Ramos (cell line): ENCODE data around the gene ASIC4.

ENCODE experiments used
- in situ Hi-C: fragments of 300-500 bp; cut with MboI; formaldehyde crosslinking; loops from one replicate; pipeline ENCODE4 v1.14.3; 2022; ENCODE audit warnings: low sequenced_read_pairs; ENCODE audit not compliant: unreplicated experiment

ASIC4 gene

GRCh38 chr2:219511547-219512325, 2.5 kb upstream of the ASIC4 start:
- in situ Hi-C loops, result no loop called here

DNA sequence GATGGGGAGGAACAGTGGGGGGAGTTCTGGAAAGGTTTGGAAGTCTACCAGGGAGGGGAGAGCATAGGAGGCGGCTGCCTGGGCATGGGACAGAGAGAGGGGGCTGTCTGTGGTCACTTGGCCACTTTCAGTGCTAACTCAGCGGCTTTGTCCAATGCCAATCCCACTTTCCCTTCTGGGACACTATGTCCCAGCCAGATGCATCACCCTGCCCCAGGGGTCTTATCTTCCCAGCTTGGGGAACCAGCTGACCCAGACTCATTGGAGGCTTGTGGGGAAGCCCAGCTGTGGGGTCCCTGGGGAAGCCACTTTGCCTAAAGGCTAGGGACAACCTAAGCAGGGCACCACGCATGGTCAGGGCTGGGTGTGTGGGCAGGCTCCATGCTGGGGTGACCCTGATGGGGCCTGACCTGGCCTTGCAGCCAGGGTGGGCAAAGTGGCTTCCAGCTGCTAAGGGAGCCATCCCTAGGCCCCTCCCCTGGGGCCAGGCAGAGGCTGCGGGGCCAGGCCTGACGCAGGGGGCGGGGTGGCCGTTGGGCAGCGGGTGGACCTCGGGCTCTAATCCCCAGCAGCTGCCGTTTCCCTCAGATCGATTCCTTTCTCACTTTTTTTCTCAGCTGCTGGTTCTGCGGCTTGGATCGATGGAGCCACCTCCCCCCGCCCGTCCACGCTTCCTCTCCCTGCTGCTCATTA, 1.6 kb upstream of the ASIC4 start:
- in situ Hi-C loops, result no loop called here

GRCh38 chr2:219513787-219514186, 495 bp upstream of the ASIC4 start:
- in situ Hi-C loops, result no loop called here

- in situ Hi-C loops, result no loop called here
Measured at GRCh38 chr2:219514836-219515235, 554 bp downstream of the ASIC4 start.

GRCh38 chr2:219515874-219516629, 1.8 kb downstream of the ASIC4 start:
- in situ Hi-C loops, result no loop called here

GRCh38 chr2:219516888-219517287, 2.6 kb downstream of the ASIC4 start:
- in situ Hi-C loops, result no loop called here

GRCh38 chr2:219517954-219518778, 3.9 kb downstream of the ASIC4 start:
- in situ Hi-C loops, result no loop called here

DNA sequence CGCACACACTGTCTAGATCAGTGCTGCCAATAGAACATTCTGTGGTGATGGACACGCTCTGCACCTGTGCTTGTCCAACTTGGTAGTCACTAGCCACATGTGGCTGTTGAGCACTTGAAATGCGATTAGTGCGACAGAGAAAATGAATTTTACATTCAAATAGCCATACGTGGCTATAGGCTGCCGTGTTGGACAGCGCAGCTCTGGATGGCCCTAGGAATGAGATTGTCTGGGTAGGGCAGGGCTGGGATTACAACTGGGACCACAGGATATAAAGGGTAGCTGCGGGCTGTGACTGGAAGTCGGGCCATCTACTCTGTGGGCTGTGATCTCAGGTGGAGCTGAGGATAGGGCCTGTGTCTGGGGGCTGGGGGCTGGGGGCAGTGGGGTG, 5.2 kb downstream of the ASIC4 start:
- in situ Hi-C loops, result no loop called here

GRCh38 chr2:219520079-219520478, 5.8 kb downstream of the ASIC4 start:
- in situ Hi-C loops, result no loop called here

GRCh38 chr2:219521066-219521880, 7.0 kb downstream of the ASIC4 start:
- in situ Hi-C loops, result no loop called here

DNA sequence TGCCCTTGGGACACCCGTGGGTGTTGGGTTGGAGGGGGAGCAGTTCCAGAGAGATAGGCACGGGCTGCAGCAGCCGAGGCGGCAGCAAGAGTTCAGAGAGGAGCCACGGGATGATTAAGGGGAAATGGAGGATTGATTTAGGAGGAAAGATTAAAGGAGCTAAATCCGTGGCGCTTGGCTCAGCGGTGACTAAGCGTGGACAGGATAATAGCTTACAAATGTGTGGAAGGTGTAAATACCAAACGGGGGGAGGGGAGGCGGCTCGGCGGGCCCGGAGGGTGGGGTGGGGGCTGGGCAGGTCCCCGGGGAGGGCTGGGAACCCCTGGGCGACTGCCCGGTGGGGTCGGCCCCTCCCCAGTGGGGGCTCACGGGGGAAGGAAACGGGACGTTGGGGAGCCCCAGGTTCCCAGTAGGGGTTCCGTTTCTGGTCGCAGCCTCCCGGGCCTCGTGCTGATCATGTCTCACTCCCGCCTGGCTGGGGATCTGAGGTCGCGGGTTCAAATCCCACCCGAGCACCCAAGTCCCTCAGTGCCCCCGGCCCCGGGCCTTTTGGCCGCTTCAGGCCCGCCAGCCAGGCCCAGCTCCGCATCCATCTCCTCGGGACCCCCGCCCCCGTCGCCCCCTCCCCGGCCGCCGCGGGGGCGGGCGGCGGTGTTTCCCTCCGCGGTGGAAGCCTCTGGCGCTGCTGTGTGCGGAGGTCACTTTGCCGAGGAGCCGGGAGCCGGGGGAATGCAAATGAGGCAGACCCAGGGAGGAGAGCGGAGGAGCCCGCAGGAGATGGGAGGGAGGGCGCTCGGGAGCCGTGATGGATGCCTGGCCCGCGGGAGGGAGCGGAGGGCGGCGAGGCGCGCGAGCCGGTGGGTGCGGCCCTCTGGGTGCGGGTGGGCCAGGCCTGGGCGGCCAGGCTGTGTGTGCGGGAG, 8.1 kb downstream of the ASIC4 start:
- in situ Hi-C loops, result no loop called here

- in situ Hi-C loops, result no loop called here
Measured at GRCh38 chr2:219523031-219523671, 8.9 kb downstream of the ASIC4 start.

DNA sequence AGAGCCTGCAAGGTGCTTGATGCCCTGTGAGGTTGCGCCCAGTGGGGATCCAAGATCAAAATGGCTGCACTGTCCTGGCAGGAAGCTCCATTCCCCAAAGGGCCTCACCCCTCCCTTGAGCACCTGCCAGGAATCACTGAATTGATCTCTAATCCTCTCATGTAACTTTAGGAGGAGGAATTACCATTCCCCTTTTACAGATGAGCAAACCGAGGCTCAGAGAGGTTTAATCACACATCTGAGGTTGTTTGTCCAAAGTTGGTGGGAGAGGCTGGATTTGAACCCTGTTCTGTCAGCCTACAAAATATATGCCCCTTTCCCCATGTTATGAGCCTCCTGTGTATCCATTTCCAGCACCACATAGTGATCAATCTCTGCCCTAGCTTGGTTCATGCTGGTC, 10.5 kb downstream of the ASIC4 start:
- in situ Hi-C loops, result no loop called here

- in situ Hi-C loops, result no loop called here
Measured at GRCh38 chr2:219525533-219526232, 11.4 kb downstream of the ASIC4 start.

DNA sequence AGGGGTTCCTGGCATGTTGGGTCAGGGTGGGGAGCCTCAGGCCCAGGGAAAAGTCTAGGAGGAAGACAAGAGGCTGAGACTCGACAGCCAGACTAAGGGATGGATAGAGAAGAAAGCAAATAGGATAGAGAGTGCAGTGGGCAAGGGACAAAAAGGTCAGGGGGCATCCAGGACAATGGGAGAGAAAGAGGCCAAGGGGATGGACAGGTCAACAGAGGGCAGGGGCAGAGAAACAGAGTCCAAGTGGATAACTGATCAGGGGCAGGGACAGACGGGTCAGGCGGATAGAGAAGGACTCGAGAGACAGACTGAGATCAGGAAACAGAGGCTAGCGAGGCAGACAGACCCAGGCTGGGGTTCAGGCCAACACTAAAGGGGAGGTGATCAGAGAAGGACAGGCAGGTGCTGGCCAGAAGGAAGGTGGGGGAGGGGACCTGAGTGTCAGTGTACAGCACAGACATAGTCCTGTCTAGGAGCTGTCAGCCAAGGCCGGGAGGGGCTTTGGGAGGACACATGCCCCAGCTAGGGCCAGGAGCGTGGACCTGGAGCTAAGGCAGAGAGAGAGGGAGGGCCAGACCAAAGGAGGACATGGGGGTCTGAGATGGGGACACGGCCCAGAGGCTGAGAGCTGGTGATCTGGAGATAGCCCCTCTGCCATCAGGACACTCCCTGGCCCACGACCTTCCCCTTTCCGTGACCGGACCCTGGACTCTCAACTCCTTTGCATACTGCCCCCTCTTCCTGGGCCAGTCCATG, 12.2 kb downstream of the ASIC4 start:
- in situ Hi-C loops, result no loop called here

DNA sequence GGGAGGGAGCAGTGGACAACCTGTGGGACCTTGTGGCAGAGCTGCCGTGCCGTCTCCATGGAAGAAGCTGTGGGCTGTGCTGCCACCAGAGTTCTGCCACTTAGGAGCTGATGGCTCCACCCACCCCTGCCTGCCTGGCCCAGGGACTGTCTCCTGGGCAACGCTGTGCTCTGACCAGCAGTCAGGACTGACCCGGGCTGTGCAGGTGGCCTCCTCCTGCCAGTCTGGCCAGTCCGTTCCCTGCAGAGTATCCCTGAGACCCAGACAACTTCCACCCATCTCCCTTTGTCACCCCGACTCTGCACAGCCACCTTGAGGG, 12.8 kb downstream of the ASIC4 start:
- in situ Hi-C loops, result no loop called here

DNA sequence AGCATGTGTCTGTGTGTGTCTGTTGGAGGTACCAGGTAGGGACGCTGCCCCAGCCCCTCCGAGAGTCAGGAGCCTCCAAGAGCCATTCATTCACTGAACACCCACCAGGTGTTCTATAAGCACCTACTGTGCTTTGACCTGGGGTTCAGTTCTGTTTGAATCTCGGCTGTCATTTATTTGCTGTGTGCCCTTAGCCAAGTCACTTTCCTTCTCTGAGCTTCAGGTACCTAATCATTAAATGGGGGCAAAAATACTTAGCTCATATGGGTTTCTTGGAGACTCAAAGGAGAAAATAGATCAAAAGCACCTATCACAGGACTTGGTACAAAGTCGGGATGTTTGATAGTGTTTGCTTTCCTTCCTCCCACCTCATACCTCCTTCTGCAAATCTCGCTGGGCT, 13.2 kb downstream of the ASIC4 start:
- in situ Hi-C loops, result no loop called here
